Tongue (tissue), 2 donors: Measurements from ENCODE around the gene COL19A1. TPM values are rescaled to one million over a fixed set of nuclear protein-coding genes. Genes with fewer than 3 reads are reported as not detected.

ENCODE experiments used
- DNase-seq: peaks from one replicate; pipeline ENCODE4 v3.0.0-alpha.2; 2015
- total RNA-seq: library from RNA; depleted of rRNA; stranded (reverse); fragments of >200 nt; gene quantifications from one replicate; pipeline ENCODE4 v1.2.3, GENCODE V29; 2014

Gene COL19A1
- total RNA-seq, 1 donor from 2014 or later = 26.4 TPM

GRCh38 chr6:70129341-70129740 lies 263.0 kb downstream of the COL19A1 start:
- DNase-seq = no peak

- no peak for DNase-seq
These were observed 264.5 kb downstream of the COL19A1 start for GRCh38 chr6:70130865-70131264.

GRCh38 chr6:70131528-70131927 lies 265.2 kb downstream of the COL19A1 start:
- peak; percentile 75 for DNase-seq

GRCh38 chr6:70133246-70133645 lies 266.9 kb downstream of the COL19A1 start:
- no peak for DNase-seq

GRCh38 chr6:70134542-70134941 lies 268.2 kb downstream of the COL19A1 start:
- DNase-seq = no peak

GRCh38 chr6:70135219-70136160 lies 269.1 kb downstream of the COL19A1 start:
- no peak for DNase-seq

- no peak for DNase-seq
These were observed 270.6 kb downstream of the COL19A1 start for GRCh38 chr6:70136996-70137395.

- no peak for DNase-seq
These were observed 274.1 kb downstream of the COL19A1 start for GRCh38 chr6:70140496-70140895.

GRCh38 chr6:70142034-70142433 lies 275.7 kb downstream of the COL19A1 start:
- no peak for DNase-seq

GRCh38 chr6:70145178-70145577 lies 278.8 kb downstream of the COL19A1 start:
- no peak for DNase-seq

GRCh38 chr6:70149209-70149788 lies 282.9 kb downstream of the COL19A1 start:
- no peak for DNase-seq

- DNase-seq = no peak
These were observed 284.2 kb downstream of the COL19A1 start for GRCh38 chr6:70150521-70150920.

GRCh38 chr6:70151616-70152015 lies 285.3 kb downstream of the COL19A1 start:
- DNase-seq = peak; percentile 17

- no peak for DNase-seq
These were observed 286.4 kb downstream of the COL19A1 start for GRCh38 chr6:70152786-70153185.

GRCh38 chr6:70157086-70157485 lies 290.7 kb downstream of the COL19A1 start:
- DNase-seq = no peak

- DNase-seq = no peak
These were observed 293.9 kb downstream of the COL19A1 start for GRCh38 chr6:70160276-70160675.

GRCh38 chr6:70162972-70163371 lies 296.6 kb downstream of the COL19A1 start:
- DNase-seq = no peak

GRCh38 chr6:70163795-70164194 lies 297.4 kb downstream of the COL19A1 start:
- DNase-seq = no peak

- no peak for DNase-seq
These were observed 298.2 kb downstream of the COL19A1 start for GRCh38 chr6:70164556-70164955.

GRCh38 chr6:70166088-70166958 lies 300.0 kb downstream of the COL19A1 start:
- peak; percentile 76 for DNase-seq

- DNase-seq = no peak
These were observed 302.5 kb downstream of the COL19A1 start for GRCh38 chr6:70168681-70169377.

GRCh38 chr6:70171236-70171635 lies 304.9 kb downstream of the COL19A1 start:
- no peak for DNase-seq
